IPS DF 6.9 (cell line): Measurements from ENCODE around the gene NID2.

Experiments
- DNase-seq: peaks from one replicate; pipeline ENCODE4 v3.0.0-alpha.2; 2013; ENCODE audit warnings: low read depth, low spot score
- H3K27ac ChIP-seq: one replicate; pipeline ENCODE4 v1.5.1; 2013; ENCODE audit warnings: low read length, control low read depth
- H3K27me3 ChIP-seq: 2 replicates; pipeline ENCODE4 v1.6.1; 2013; ENCODE audit warnings: mild to moderate bottlenecking, low read length; ENCODE audit not compliant: control insufficient read depth, insufficient read depth
- H3K36me3 ChIP-seq: 2 replicates; pipeline ENCODE4 v1.6.1; 2013; ENCODE audit warnings: low read length; ENCODE audit not compliant: control insufficient read depth, insufficient read depth
- H3K4me1 ChIP-seq: 2 replicates; pipeline ENCODE4 v1.6.1; 2013; ENCODE audit warnings: low read length; ENCODE audit not compliant: control insufficient read depth, insufficient read depth
- H3K4me3 ChIP-seq: 2 replicates; pipeline ENCODE4 v1.5.1; 2013; ENCODE audit warnings: mild to moderate bottlenecking, low read length
- H3K9me3 ChIP-seq: 2 replicates; pipeline ENCODE4 v1.6.1; 2013; ENCODE audit warnings: low read length, inconsistent platforms; ENCODE audit not compliant: control insufficient read depth, insufficient read depth
- WGBS: extraction: QIAGEN DNeasy Blood & Tissue Kit; methylation state at CpG from one replicate; pipeline ENCODE4 v1.1.7; 2013; ENCODE audit warnings: mixed read lengths, missing lambda C conversion rate; ENCODE audit not compliant: insufficient read length, insufficient coverage; 5-methylcytosine and 5-hydroxymethylcytosine counted together

Gene NID2

DNA sequence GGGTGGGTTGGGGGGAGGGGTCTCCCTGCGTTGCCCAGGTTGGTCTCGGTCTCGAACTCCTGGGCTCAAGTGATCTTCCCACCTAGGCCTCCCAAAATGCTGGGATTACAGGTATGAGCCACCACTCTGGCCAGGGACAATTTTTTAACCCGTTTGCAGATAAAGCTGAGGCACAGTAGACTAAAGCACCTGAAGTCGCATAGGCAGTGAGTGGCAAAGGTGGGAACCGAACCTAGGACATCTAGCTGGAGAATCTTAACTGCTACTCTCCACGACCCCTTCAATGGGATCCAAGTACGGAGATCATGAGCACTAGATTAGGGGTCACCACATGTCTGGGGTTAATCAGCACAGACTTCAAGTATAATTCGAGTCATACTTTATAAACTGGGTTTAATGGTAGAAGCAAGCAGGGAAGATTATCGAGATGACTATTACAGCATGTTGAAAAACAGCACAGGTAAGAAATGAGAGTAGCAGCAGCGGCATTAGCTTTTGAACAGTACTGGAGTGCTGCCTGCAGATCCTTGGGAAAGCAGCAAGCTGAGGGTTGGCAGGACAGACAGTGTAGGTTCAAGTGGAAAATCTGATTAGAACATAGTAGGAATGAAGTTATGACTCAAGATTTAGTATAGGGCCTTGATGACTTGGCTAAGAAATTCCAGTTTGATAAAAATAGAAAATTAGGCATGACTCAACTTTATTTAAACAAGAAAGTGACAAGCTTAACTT lies 23.9 kb downstream of the NID2 start:
- Histone ChIP-seq H3K27ac (no peak overlapping the region), H3K4me3 (no peak overlapping the region), H3K9me3 (no peaks in the 10 kb centered on the region), H3K36me3 (no peaks in the 10 kb centered on the region), H3K4me1 (no peaks in the 10 kb centered on the region), H3K27me3 (no peaks in the 10 kb centered on the region)
- no CpG with 5 or more reads among the region's 11 CpGs for WGBS
- no peak for DNase-seq

DNA sequence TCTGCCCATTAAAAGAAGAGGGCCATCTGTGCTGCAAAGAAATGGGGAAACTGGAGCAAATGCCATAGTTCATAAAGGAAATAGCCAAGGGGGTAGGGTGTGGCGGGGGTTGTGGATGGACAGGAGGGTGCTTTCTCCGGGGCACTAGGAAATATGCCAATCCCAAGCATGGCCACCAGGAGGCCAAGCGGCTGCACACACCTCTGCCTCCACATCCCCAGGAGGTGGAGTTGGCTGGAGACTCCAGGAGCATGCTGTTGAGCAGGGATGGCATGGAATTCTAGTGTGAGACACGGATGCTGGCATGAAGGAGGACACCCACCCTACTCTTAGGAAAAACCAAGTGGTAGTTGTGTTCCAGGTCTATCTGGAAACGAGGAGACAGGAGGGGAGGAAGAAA lies 25.2 kb downstream of the NID2 start:
- Histone ChIP-seq H3K4me3 (no peak overlapping the region), H3K27ac (no peak overlapping the region), H3K36me3 (no peaks in the 10 kb centered on the region), H3K27me3 (no peaks in the 10 kb centered on the region), H3K9me3 (no peaks in the 10 kb centered on the region), H3K4me1 (no peaks in the 10 kb centered on the region)
- no CpG with 5 or more reads among the region's 5 CpGs for WGBS
- DNase-seq = no peak

- WGBS = no CpG with 5 or more reads among the region's 8 CpGs
- no peaks in the 10 kb centered on the region for H3K36me3 ChIP-seq
These were observed 26.2 kb downstream of the NID2 start for GRCh38 chr14:52042371-52043289.

GRCh38 chr14:52040598-52040997 lies 28.3 kb downstream of the NID2 start:
- Histone ChIP-seq H3K36me3 (no peaks in the 10 kb centered on the region), H3K9me3 (no peaks in the 10 kb centered on the region), H3K27ac (no peak overlapping the region), H3K27me3 (no peaks in the 10 kb centered on the region), H3K4me1 (no peaks in the 10 kb centered on the region), H3K4me3 (no peak overlapping the region)
- no CpG with 5 or more reads among the region's 7 CpGs for WGBS
- no peak for DNase-seq

More at GRCh38 chr14:52042371-52043289, 26.2 kb downstream of the NID2 start:
- H3K4me3 ChIP-seq = no peak overlapping the region
- no peak for DNase-seq
- H3K27me3 ChIP-seq = no peaks in the 10 kb centered on the region
- no peak overlapping the region for H3K27ac ChIP-seq
- H3K4me1 ChIP-seq = no peaks in the 10 kb centered on the region
- no peaks in the 10 kb centered on the region for H3K9me3 ChIP-seq

DNA sequence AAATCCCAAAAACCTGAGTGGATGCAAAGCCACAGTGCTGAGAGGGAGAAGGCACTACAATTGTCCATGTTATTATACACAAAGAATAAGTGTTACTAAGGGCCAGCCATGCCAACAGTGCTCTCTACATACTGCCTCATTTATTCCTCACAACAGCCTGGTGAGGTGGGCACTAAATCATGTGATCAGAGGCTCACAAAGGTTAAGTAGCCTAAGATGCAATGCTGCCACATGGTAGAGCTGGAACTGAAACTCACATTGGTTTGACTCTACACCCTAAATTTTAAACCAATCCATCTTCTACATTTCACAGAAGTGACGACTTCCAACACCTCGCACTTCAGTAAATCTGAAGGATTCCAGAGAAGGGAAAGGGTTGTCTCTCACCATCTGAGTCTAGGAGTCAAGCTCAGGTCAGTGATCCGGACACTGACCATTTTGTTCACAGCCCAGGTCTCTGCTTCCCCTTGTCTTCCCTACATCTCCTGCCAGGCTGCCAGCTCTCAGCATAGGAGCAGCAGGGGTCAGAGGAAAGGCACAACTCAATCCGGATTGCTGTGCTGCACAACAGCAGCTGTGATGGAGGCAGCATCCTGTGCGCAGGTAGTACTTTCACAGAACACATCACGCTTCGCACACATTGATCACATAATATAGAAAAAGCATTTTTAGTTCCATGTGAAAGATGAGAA lies 29.6 kb downstream of the NID2 start:
- no CpG with 5 or more reads among the region's 7 CpGs for WGBS
- H3K4me3 ChIP-seq = no peak overlapping the region
- H3K4me1 ChIP-seq = no peaks in the 10 kb centered on the region
- no peaks in the 10 kb centered on the region for H3K27me3 ChIP-seq
- no peaks in the 10 kb centered on the region for H3K9me3 ChIP-seq
- no peak overlapping the region for H3K27ac ChIP-seq
- H3K36me3 ChIP-seq = no peaks in the 10 kb centered on the region
- no peak for DNase-seq

- Histone ChIP-seq H3K9me3 (no peaks in the 10 kb centered on the region), H3K4me3 (no peak overlapping the region), H3K36me3 (no peaks in the 10 kb centered on the region), H3K27me3 (no peaks in the 10 kb centered on the region), H3K4me1 (no peaks in the 10 kb centered on the region), H3K27ac (no peak overlapping the region)
- no peak for DNase-seq
- no CpG with 5 or more reads among the region's 10 CpGs for WGBS
These were observed 35.7 kb downstream of the NID2 start for GRCh38 chr14:52033101-52033642.

DNA sequence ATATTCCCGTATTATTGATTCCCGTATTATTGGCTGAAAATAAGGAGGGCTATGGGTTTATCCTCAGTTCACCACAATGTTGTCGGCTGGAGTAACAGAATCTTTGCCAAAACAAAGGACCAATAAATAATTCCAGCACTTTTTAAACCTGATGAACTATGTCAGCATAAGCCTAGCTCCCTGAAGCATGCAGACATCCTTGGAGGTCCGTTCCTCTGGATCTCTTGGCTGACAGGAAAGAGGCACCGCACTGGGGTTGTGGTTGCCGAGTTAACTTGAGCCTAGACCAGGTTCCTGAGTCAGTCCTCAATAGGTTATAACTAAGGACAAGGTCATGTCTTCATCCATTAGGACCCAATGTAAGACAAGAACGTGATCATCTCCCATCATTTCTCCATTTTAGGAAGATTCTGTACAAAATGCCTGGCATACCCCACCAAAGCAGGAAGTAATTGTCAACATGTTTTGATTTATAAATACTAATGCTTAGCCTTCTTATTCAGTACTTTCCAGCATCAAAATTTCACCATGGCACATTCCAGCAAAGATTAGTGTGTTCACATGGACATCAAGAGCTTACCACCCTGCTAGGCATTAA lies 36.6 kb downstream of the NID2 start:
- WGBS = no CpG with 5 or more reads among the region's 7 CpGs
- Histone ChIP-seq H3K27me3 (no peaks in the 10 kb centered on the region), H3K36me3 (no peaks in the 10 kb centered on the region), H3K4me1 (no peaks in the 10 kb centered on the region), H3K9me3 (no peaks in the 10 kb centered on the region), H3K4me3 (no peak overlapping the region), H3K27ac (no peak overlapping the region)
- no peak for DNase-seq

DNA sequence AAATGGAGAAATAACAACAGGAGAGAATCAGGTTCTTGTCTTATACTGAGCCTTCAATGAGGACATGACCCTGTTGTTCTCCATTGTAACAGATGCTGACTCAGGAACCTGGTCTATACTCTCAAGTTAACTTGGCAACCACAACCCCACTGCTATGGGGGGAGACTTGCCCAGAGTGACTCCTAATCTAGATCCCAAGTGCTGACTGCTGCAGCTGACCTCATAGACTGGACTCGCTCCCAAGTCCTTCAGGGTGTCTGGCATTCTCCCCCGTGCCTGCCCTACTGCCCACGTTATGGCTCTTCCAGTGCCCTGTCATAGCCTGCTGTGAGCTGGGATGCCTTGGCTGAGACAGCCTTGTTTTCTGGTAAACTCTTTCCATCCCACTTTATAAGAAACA lies 37.1 kb downstream of the NID2 start:
- DNase-seq = no peak
- Histone ChIP-seq H3K27me3 (no peaks in the 10 kb centered on the region), H3K4me3 (no peak overlapping the region), H3K27ac (no peak overlapping the region), H3K4me1 (no peaks in the 10 kb centered on the region), H3K9me3 (no peaks in the 10 kb centered on the region), H3K36me3 (no peaks in the 10 kb centered on the region)
- no CpG with 5 or more reads among the region's 3 CpGs for WGBS

GRCh38 chr14:52029881-52030280 lies 39.0 kb downstream of the NID2 start:
- Histone ChIP-seq H3K4me1 (no peaks in the 10 kb centered on the region), H3K4me3 (no peak overlapping the region), H3K27me3 (no peaks in the 10 kb centered on the region), H3K27ac (no peak overlapping the region), H3K9me3 (no peaks in the 10 kb centered on the region), H3K36me3 (no peaks in the 10 kb centered on the region)
- DNase-seq = no peak
- no CpG with 5 or more reads among the region's 1 CpG for WGBS

DNA sequence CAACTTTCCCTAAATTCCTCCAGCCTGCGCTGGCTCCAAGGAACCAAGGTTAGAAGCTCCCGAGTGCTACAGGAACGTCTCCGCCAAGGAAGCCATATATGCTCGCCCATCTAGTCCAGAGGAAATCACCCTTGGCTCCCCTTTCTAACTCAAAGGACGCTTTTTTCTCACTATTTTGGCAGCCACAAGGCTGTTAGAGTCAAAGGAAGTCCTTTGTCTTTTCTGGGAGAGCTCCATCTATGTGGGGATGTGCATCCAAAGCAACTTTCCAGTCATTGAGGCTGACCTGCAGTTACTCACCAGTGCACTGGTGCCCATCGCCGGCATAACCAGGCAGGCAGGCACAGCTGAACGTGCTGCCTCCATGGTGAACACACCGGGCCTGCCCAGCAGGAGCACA lies 42.0 kb downstream of the NID2 start:
- H3K27me3 ChIP-seq = no peaks in the 10 kb centered on the region
- H3K27ac ChIP-seq = no peak overlapping the region
- no peaks in the 10 kb centered on the region for H3K36me3 ChIP-seq
- no peaks in the 10 kb centered on the region for H3K9me3 ChIP-seq
- no peaks in the 10 kb centered on the region for H3K4me1 ChIP-seq
- no peak for DNase-seq
- no CpG with 5 or more reads among the region's 10 CpGs for WGBS
- no peak overlapping the region for H3K4me3 ChIP-seq
